ENCODE measurements around the gene SMYD3. TPM values are rescaled to one million over a fixed set of nuclear protein-coding genes. Genes with fewer than 3 reads are reported as not detected.

SMYD3 gene
- total and polyA plus RNA-seq, 11 donors: 6.3 to 12.1 (median 9.5) TPM

DNA sequence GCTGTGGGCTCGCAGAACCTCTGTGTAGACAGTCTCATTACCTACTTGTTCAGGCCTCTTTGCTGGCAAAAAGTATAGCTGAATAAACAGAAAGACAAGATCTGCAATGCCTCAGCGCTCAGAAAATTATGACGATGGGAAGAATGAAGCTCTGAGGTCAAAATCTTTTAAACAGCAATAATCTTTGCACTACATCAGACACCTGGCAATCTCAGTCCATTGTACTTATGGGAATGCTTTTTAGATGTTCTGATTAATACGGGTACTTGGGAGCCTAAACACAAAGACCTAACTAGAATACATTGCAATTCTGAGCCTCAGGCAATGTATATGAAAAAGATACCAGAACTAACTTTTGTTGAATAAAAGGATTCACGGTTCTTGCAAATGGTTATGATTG lies 410.7 kb downstream of the SMYD3 start:
- peaks cover 0 to 8% (median 0%) of the 10 kb centered on the region in 12 donors for H3K9me3 ChIP-seq
- TF ChIP-seq POLR2A (IDR thresholded peaks at IDR 0.05) (no peak), CTCF (IDR thresholded peaks at IDR 0.05) (no peak)
- intact Hi-C loops (cut with DNase I): no loop called here
- H3K4me1 ChIP-seq: peaks cover 0 to 8% (median 0%) of the 10 kb centered on the region in 12 donors
- 93 to 96% (median 94%) methylated on average over 5 of the region's 5 CpGs for WGBS, 4 donors
- H3K4me3 ChIP-seq: no peak overlapping the region
- DNase-seq (no peak), ATAC-seq (no peak)
- no peak overlapping the region for H3K27ac ChIP-seq
- no peaks in the 10 kb centered on the region for H3K36me3 ChIP-seq
- H3K27me3 ChIP-seq: no peaks in the 10 kb centered on the region

GRCh38 chr1:246095443-246095842 lies 411.6 kb downstream of the SMYD3 start:
- WGBS, 4 donors: 88 to 92% (median 91%) methylated on average over 6 of the region's 6 CpGs
- Histone ChIP-seq H3K4me1 (peaks cover 0 to 8% (median 0%) of the 10 kb centered on the region in 12 donors), H3K27ac (no peak overlapping the region), H3K9me3 (peaks cover 0 to 8% (median 0%) of the 10 kb centered on the region in 12 donors), H3K27me3 (no peaks in the 10 kb centered on the region), H3K36me3 (no peaks in the 10 kb centered on the region), H3K4me3 (no peak overlapping the region)
- ATAC-seq: no peak
- DNase-seq: no peak
- no peak for TF ChIP-seq POLR2A (IDR thresholded peaks at IDR 0.05)
- intact Hi-C loops (cut with DNase I): no loop called here

DNA sequence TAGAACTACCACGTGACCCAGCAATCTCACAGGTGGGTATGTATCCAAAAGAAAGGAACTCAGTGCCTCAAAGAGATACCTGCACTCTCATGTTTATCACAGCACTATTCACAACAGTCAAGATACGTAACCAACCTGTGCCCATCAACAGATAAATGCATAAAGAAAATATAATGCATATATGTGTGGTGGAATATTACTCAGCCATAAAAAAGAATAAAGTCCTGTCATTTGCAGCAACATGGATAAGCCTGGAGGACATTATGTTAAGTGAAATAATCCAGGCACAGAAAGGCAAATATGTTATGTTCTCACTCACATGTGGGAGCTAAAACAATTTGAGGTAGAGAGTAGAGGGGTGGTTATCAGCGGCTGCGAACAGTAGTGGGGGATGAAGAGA lies 413.8 kb downstream of the SMYD3 start:
- Histone ChIP-seq H3K9me3 (peaks cover 0 to 8% (median 0%) of the 10 kb centered on the region in 12 donors), H3K4me3 (no peak overlapping the region), H3K4me1 (peaks cover 0 to 8% (median 0%) of the 10 kb centered on the region in 12 donors), H3K36me3 (no peaks in the 10 kb centered on the region), H3K27me3 (no peaks in the 10 kb centered on the region), H3K27ac (no peak overlapping the region)
- DNase-seq: no peak
- ATAC-seq: no peak
- TF ChIP-seq CTCF (IDR thresholded peaks at IDR 0.05) (no peak), POLR2A (IDR thresholded peaks at IDR 0.05) (no peak)
- intact Hi-C loops (cut with DNase I): no loop called here
- WGBS, 4 donors: 95 to 99% (median 98%) methylated on average over 4 of the region's 4 CpGs

DNA sequence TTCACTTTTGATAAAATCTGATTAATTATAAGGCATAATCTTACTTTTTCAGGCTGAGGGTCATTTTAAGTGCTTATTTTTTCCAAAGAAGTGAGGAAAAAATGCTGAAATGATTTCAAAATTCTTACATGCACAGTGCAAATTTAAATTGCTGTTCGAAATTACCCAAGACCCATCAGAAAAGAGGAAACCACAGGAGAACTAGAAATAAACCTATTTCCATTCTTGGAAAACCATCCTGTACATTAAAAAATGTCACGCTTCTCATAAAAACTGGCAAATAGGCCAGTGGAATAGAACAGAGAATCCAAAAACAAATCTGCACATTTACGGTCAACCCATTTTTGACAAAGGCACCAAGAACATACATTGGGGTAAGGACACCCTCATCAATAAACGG lies 414.9 kb downstream of the SMYD3 start:
- WGBS, 4 donors: 90 to 96% (median 95%) methylated on average over 4 of the region's 4 CpGs
- Histone ChIP-seq H3K4me1 (peaks cover 0 to 8% (median 0%) of the 10 kb centered on the region in 12 donors), H3K4me3 (no peak overlapping the region), H3K27ac (no peak overlapping the region), H3K27me3 (no peaks in the 10 kb centered on the region), H3K9me3 (peaks cover 0 to 8% (median 0%) of the 10 kb centered on the region in 12 donors), H3K36me3 (no peaks in the 10 kb centered on the region)
- intact Hi-C loops (cut with DNase I): no loop called here
- ATAC-seq (no peak), DNase-seq (no peak)
- TF ChIP-seq CTCF (IDR thresholded peaks at IDR 0.05) (no peak), POLR2A (IDR thresholded peaks at IDR 0.05) (no peak)

- 78 to 87% (median 84%) methylated on average over 4 of the region's 4 CpGs for WGBS, 4 donors
- Histone ChIP-seq H3K9me3 (peaks cover 0 to 8% (median 0%) of the 10 kb centered on the region in 12 donors), H3K27ac (no peak overlapping the region), H3K27me3 (no peaks in the 10 kb centered on the region), H3K4me1 (peaks cover 0 to 8% (median 0%) of the 10 kb centered on the region in 12 donors), H3K4me3 (no peak overlapping the region), H3K36me3 (no peaks in the 10 kb centered on the region)
- ATAC-seq: no peak
- DNase-seq: no peak
- intact Hi-C loops (cut with DNase I): no loop called here
- TF ChIP-seq CTCF (IDR thresholded peaks at IDR 0.05) (no peak), POLR2A (IDR thresholded peaks at IDR 0.05) (no peak)
Measured at GRCh38 chr1:246091477-246091876, 415.6 kb downstream of the SMYD3 start.

Data from heart left ventricle (tissue), 16 donors.